Muscle of back (tissue), 11 donors: ENCODE results near the gene LIMS2. TPM values are rescaled to one million over a fixed set of nuclear protein-coding genes. Genes with fewer than 3 reads are reported as not detected.

Experiments used
- DNase-seq, 3 donors: peaks; one replicate each; pipeline versions ENCODE4 v3.0.0 to v3.0.0-alpha.2; 2013
- polyA plus RNA-seq, 10 donors: library from polyadenylated mRNA; unstranded; fragments of 120-200 nt; gene quantifications; one replicate each; pipeline ENCODE4 v1.2.1, GENCODE V29; 2013; ENCODE audit not compliant: insufficient read length in 10 of 10

The LIMS2 gene
- polyA plus RNA-seq, 10 donors = 25.1 to 43.8 (median 34.9) TPM

- DNase-seq = no peak
These were observed 15.7 kb downstream of the LIMS2 start for GRCh38 chr2:127659408-127660290.

- DNase-seq = no peak
These were observed 16.5 kb downstream of the LIMS2 start for GRCh38 chr2:127658641-127659407.

GRCh38 chr2:127658146-127658545 is 17.2 kb downstream of the LIMS2 start:
- no peak for DNase-seq

- no peak for DNase-seq
These were observed 18.1 kb downstream of the LIMS2 start for GRCh38 chr2:127657232-127657595.

GRCh38 chr2:127656569-127657231 is 18.6 kb downstream of the LIMS2 start:
- DNase-seq = no peak

GRCh38 chr2:127655209-127656073 is 19.9 kb downstream of the LIMS2 start:
- DNase-seq = no peak

- DNase-seq = no peak
These were observed 20.5 kb downstream of the LIMS2 start for GRCh38 chr2:127654838-127655175.

- DNase-seq = no peak
These were observed 21.1 kb downstream of the LIMS2 start for GRCh38 chr2:127654084-127654837.

GRCh38 chr2:127653421-127654083 is 21.8 kb downstream of the LIMS2 start:
- DNase-seq = no peak

GRCh38 chr2:127652786-127653357 is 22.5 kb downstream of the LIMS2 start:
- DNase-seq = no peak

- DNase-seq = peak; percentile 50 to 88 (median 60)
These were observed 23.3 kb downstream of the LIMS2 start for GRCh38 chr2:127651971-127652550.

- DNase-seq = no peak
These were observed 23.9 kb downstream of the LIMS2 start for GRCh38 chr2:127651381-127651809.

- no peak for DNase-seq
These were observed 24.4 kb downstream of the LIMS2 start for GRCh38 chr2:127650785-127651380.

- DNase-seq = no peak
These were observed 25.1 kb downstream of the LIMS2 start for GRCh38 chr2:127650041-127650784.

GRCh38 chr2:127649684-127650040 is 25.7 kb downstream of the LIMS2 start:
- peak; percentile 60 to 81 (median 80) for DNase-seq

GRCh38 chr2:127649100-127649611 is 26.2 kb downstream of the LIMS2 start:
- no peak for DNase-seq

GRCh38 chr2:127648321-127648720 is 27.0 kb downstream of the LIMS2 start:
- DNase-seq = no peak
